GM20000 (cell line): ENCODE measurements around the gene DZIP1.

Source experiments
- DNase-seq: peaks from one replicate; pipeline ENCODE4 v3.0.0; 2012; ENCODE audit warnings: low spot score
- CTCF ChIP-seq: IDR thresholded peaks from 2 replicates; pipeline ENCODE4 v1.5.1; 2012; ENCODE audit warnings: mild to moderate bottlenecking, control low read depth; ENCODE audit errors: extremely low read depth, missing control alignments

The DZIP1 gene

GRCh38 chr13:95530178-95530577, 114.3 kb downstream of the DZIP1 start:
- no peak for TF ChIP-seq CTCF
- no peak for DNase-seq
